Mucosa of descending colon (tissue), 3 donors: ENCODE data around the gene VSIG1. TPM values are rescaled to one million over a fixed set of nuclear protein-coding genes. Genes with fewer than 3 reads are reported as not detected.
A peak's percentile ranks its signal among the peaks of the same experiment; 100 is the strongest.

Source experiments
- ATAC-seq: fragments of 200-7000 bp; cut with Tn5 transposase; one replicate; pipeline ENCODE4 v1.9.1; 2020; ENCODE audit warnings: mild to moderate bottlenecking, moderate library complexity
- DNase-seq, 3 donors: peaks; one replicate each; pipeline ENCODE4 v3.0.0-alpha.2; 2020
- H3K36me3 ChIP-seq: fragments of 200-600 bp; one replicate; pipeline ENCODE4 v1.8.0; 2021; ENCODE audit warnings: low read depth, mild to moderate bottlenecking
- H3K4me1 ChIP-seq: fragments of 200-600 bp; one replicate; pipeline ENCODE4 v1.8.0; 2021; ENCODE audit warnings: low read depth, mild to moderate bottlenecking
- H3K4me3 ChIP-seq: fragments of 200-600 bp; one replicate; pipeline ENCODE4 v1.8.0; 2021; ENCODE audit warnings: mild to moderate bottlenecking
- H3K9me3 ChIP-seq: fragments of 200-600 bp; one replicate; pipeline ENCODE4 v1.8.0; 2021; ENCODE audit warnings: mild to moderate bottlenecking
- CTCF ChIP-seq: fragments of 200-600 bp; IDR thresholded peaks from one replicate; pipeline ENCODE4 v1.8.0; 2022; ENCODE audit warnings: antibody characterized with exemption, mild to moderate bottlenecking
- intact Hi-C, 2 donors: fragments of 100-400 bp; cut with DNase I in 1 of 2; cut with micrococcal nuclease in 1 of 2; formaldehyde crosslinking; loops; one replicate each; pipeline versions ENCODE4 v1.11.0 to v1.11.1; 2022; cut with DNase I, micrococcal nuclease
- total RNA-seq, 3 donors: library from RNA; stranded (reverse); fragmentation: NEBNext Ultra II Directional in 2 of 3; extraction: Animal tissue kit (Norgen Biotek cat#: 25700) in 2 of 3; gene quantifications; one replicate each; pipeline versions ENCODE4 v1.2.1 to v1.2.4, GENCODE V29; 2021 to 2023
- donor health status: DM: no; HTN: no; CAD: no; lungs with moderate emphysema.
- donor health status: DM: no; HTN: no; CAD: no.
- donor health status: DM: no; HTN: yes; CAD: no.

VSIG1 gene
- total RNA-seq, 3 donors from 2014 or later: 0.58 TPM; not detected in 2

- Histone ChIP-seq H3K36me3 (no peaks in the 10 kb centered on the region), H3K9me3 (no peaks in the 10 kb centered on the region), H3K4me1 (no peaks in the 10 kb centered on the region), H3K4me3 (no peak overlapping the region)
- no peak for ATAC-seq
- no peak for TF ChIP-seq CTCF
- no peak for DNase-seq
- intact Hi-C loops: no loop called here
These were observed 36.2 kb downstream of the VSIG1 start for GRCh38 chrX:108081110-108081509.

- no peak for TF ChIP-seq CTCF
- DNase-seq: no peak
- ATAC-seq: no peak
- Histone ChIP-seq H3K9me3 (no peaks in the 10 kb centered on the region), H3K4me1 (peaks cover 2% of the 10 kb centered on the region), H3K36me3 (no peaks in the 10 kb centered on the region), H3K4me3 (no peak overlapping the region)
- intact Hi-C loops: no loop called here
These were observed 42.9 kb downstream of the VSIG1 start for GRCh38 chrX:108087792-108088191.

GRCh38 chrX:108088511-108088910, 43.6 kb downstream of the VSIG1 start:
- Histone ChIP-seq H3K4me3 (no peak overlapping the region), H3K9me3 (no peaks in the 10 kb centered on the region), H3K36me3 (no peaks in the 10 kb centered on the region), H3K4me1 (peaks cover 2% of the 10 kb centered on the region)
- DNase-seq (peak in 1 of 3 donors; percentile 15), ATAC-seq (peak; percentile 5)
- intact Hi-C loops: no loop called here
- TF ChIP-seq CTCF: no peak

GRCh38 chrX:108090491-108091263, 45.8 kb downstream of the VSIG1 start:
- ATAC-seq (no peak), DNase-seq (no peak)
- H3K4me1 ChIP-seq: peaks cover 2% of the 10 kb centered on the region
- H3K36me3 ChIP-seq: no peaks in the 10 kb centered on the region
- intact Hi-C loops: no loop called here
- peak overlapping the region; percentile 42 for H3K4me3 ChIP-seq
- no peak for TF ChIP-seq CTCF
- H3K9me3 ChIP-seq: no peaks in the 10 kb centered on the region

GRCh38 chrX:108091264-108091877, 46.5 kb downstream of the VSIG1 start, which contains the start of the genes ATG4A and PSMD10:
TSS of gene ATG4A (plus strand) at chrX:108091778. CDS start at chrX:108091827, 49 bp downstream.
TSS of gene PSMD10 (minus strand) at chrX:108091542. CDS start at chrX:108091520, 22 bp downstream.
- Histone ChIP-seq H3K36me3 (no peaks in the 10 kb centered on the region), H3K4me1 (peaks cover 2% of the 10 kb centered on the region), H3K4me3 (peak within 1 kb of the TSS; percentile 42), H3K9me3 (no peaks in the 10 kb centered on the region)
- ATAC-seq (peak; percentile 96), DNase-seq (peak; percentile 92 to 95 (median 93))
- intact Hi-C loops: no loop called here
- TF ChIP-seq CTCF: no peak
